Esophagus muscularis mucosa (tissue), 4 donors: ENCODE data around the gene PITRM1. TPM values are rescaled to one million over a fixed set of nuclear protein-coding genes. Genes with fewer than 3 reads are reported as not detected.

Experiments
- DNase-seq: peaks from one replicate; pipeline ENCODE4 v3.0.0-alpha.2; 2017; ENCODE audit errors: extremely low spot score
- H3K27ac ChIP-seq, 4 donors: fragments of 200-600 bp; sonication (generic); replicated peaks in 1 of 4; 1 replicate in 3 of 4; 2 replicates in 1 of 4; pipeline ENCODE4 v1.5.1; 2016 to 2019; ENCODE audit warnings: mild to moderate bottlenecking in 1 of 4
- H3K27me3 ChIP-seq, 4 donors: fragments of 200-600 bp; sonication (generic); one replicate each; pipeline versions ENCODE4 v1.5.1 to v1.6.0; 2016 to 2019
- H3K36me3 ChIP-seq, 4 donors: fragments of 200-600 bp; sonication (generic); one replicate each; pipeline ENCODE4 v1.5.1; 2016 to 2019
- H3K4me1 ChIP-seq, 4 donors: fragments of 200-600 bp; sonication (generic); one replicate each; pipeline ENCODE4 v1.5.1; 2016 to 2019
- H3K4me3 ChIP-seq, 4 donors: fragments of 200-600 bp; sonication (generic); 1 replicate in 2 of 4; 2 replicates in 2 of 4; pipeline ENCODE4 v1.5.1; 2016 to 2019; ENCODE audit warnings: mild to moderate bottlenecking in 4 of 4, moderate library complexity in 1 of 4
- H3K9me3 ChIP-seq, 4 donors: fragments of 200-600 bp; sonication (generic); 1 replicate in 3 of 4; 2 replicates in 1 of 4; pipeline ENCODE4 v1.5.1; 2016 to 2019
- CTCF ChIP-seq, 3 experiments: fragments of 200-600 bp in 2 of 3; fragments of 450-650 bp in 1 of 3; sonication (generic) in 2 of 3; IDR thresholded peaks; one replicate each; pipeline ENCODE4 v1.5.1; 2017 to 2019; ENCODE audit warnings: antibody characterized with exemption in 3 of 3, mild to moderate bottlenecking in 2 of 3, moderate library complexity in 1 of 3
- EP300 ChIP-seq: sonication (generic); formaldehyde crosslinking; IDR thresholded peaks from one replicate; pipeline ENCODE4 v1.6.1; 2017; ENCODE audit warnings: antibody characterized with exemption
- POLR2A ChIP-seq: fragments of 450-650 bp; IDR thresholded peaks from one replicate; pipeline ENCODE4 v1.6.1; 2017; ENCODE audit warnings: antibody characterized with exemption, moderate library complexity, mild to moderate bottlenecking, low read depth
- POLR2AphosphoS5 ChIP-seq, 2 donors: sonication (generic); formaldehyde crosslinking; IDR thresholded peaks; one replicate each; pipeline ENCODE4 v1.6.1; 2017; ENCODE audit warnings: antibody characterized with exemption in 2 of 2
- WGBS: methylation state at CpG from one replicate; pipeline ENCODE4 v1.1.5; 2018; 5-methylcytosine and 5-hydroxymethylcytosine counted together
- intact Hi-C: fragments of 100-400 bp; cut with DNase I; formaldehyde crosslinking; loops from one replicate; pipeline ENCODE4 v1.15.1; 2023
- total RNA-seq, 4 donors: library from RNA; depleted of rRNA; stranded (reverse); fragments of >200 nt; gene quantifications; one replicate each; pipeline versions ENCODE4 v1.1.0 to v1.2.1, GENCODE V29; 2016

Gene PITRM1
- total RNA-seq, 4 donors from 2014 or later, result 75.5 to 103 (median 84.9) TPM

- no peak overlapping the region for H3K4me3 ChIP-seq
- H3K9me3 ChIP-seq, result no peaks in the 10 kb centered on the region
- H3K27me3 ChIP-seq, result peaks cover 0 to 3% (median 0%) of the 10 kb centered on the region in 4 donors
- H3K4me1 ChIP-seq, result peaks cover 10 to 30% (median 23%) of the 10 kb centered on the region in 4 donors
- H3K27ac ChIP-seq, result no peak overlapping the region
- TF ChIP-seq CTCF (IDR thresholded peaks at IDR 0.05) (no peak), POLR2A (no peak), EP300 (no peak), POLR2AphosphoS5 (IDR thresholded peaks at IDR 0.05) (no peak)
- WGBS, result 88% methylated on average over 11 of the region's 11 CpGs
- DNase-seq, result no peak
- intact Hi-C loops, result loop anchor here (5.0 to 10.0 kb wide), 2 partner anchors 1460 to 1572 kb away; no protein-coding TSS in a partner anchor
- no peaks in the 10 kb centered on the region for H3K36me3 ChIP-seq
Observed at GRCh38 chr10:3195286-3195685, 22.7 kb upstream of the PITRM1 start.

GRCh38 chr10:3194871-3195270 is 22.3 kb upstream of the PITRM1 start:
- Histone ChIP-seq H3K4me1 (peaks cover 10 to 30% (median 23%) of the 10 kb centered on the region in 4 donors), H3K27ac (no peak overlapping the region), H3K27me3 (peaks cover 0 to 3% (median 0%) of the 10 kb centered on the region in 4 donors), H3K36me3 (no peaks in the 10 kb centered on the region), H3K9me3 (no peaks in the 10 kb centered on the region), H3K4me3 (no peak overlapping the region)
- intact Hi-C loops, result loop anchor here (5.0 to 10.0 kb wide), 2 partner anchors 1460 to 1572 kb away; no protein-coding TSS in a partner anchor
- TF ChIP-seq CTCF (IDR thresholded peaks at IDR 0.05) (no peak), POLR2AphosphoS5 (IDR thresholded peaks at IDR 0.05) (no peak), POLR2A (no peak), EP300 (no peak)
- DNase-seq, result no peak
- WGBS, result 100% methylated on average over 4 of the region's 4 CpGs

GRCh38 chr10:3193751-3194150 is 21.2 kb upstream of the PITRM1 start:
- H3K4me1 ChIP-seq, result peaks cover 10 to 30% (median 23%) of the 10 kb centered on the region in 4 donors
- 100% methylated on average over 6 of the region's 6 CpGs for WGBS
- no peak for DNase-seq
- no peak for TF ChIP-seq POLR2AphosphoS5 (IDR thresholded peaks at IDR 0.05)
- TF ChIP-seq EP300, result no peak
- no peak for TF ChIP-seq POLR2A
- no peak for TF ChIP-seq CTCF (IDR thresholded peaks at IDR 0.05)
- H3K4me3 ChIP-seq, result no peak overlapping the region
- intact Hi-C loops, result loop anchor here (10.0 kb wide), 1 partner anchor 1461 kb away; no protein-coding TSS in a partner anchor
- H3K27me3 ChIP-seq, result peaks cover 0 to under 1% (median 0%) of the 10 kb centered on the region in 4 donors
- no peaks in the 10 kb centered on the region for H3K36me3 ChIP-seq
- H3K9me3 ChIP-seq, result no peaks in the 10 kb centered on the region
- H3K27ac ChIP-seq, result peak overlapping the region in 1 of 4 donors; percentile 67

- no peaks in the 10 kb centered on the region for H3K9me3 ChIP-seq
- peak overlapping the region; percentile 29 to 67 (median 54) for H3K27ac ChIP-seq
- TF ChIP-seq EP300 (no peak), CTCF (IDR thresholded peaks at IDR 0.05) (peak; percentile 92 to 96 (median 95)), POLR2A (no peak), POLR2AphosphoS5 (IDR thresholded peaks at IDR 0.05) (peak; percentile 24 to 50)
- 21% methylated on average over 19 of the region's 19 CpGs for WGBS
- peaks cover 10 to 29% (median 23%) of the 10 kb centered on the region in 4 donors for H3K4me1 ChIP-seq
- H3K27me3 ChIP-seq, result no peaks in the 10 kb centered on the region
- peak overlapping the region; percentile 47 to 53 (median 48) for H3K4me3 ChIP-seq
- intact Hi-C loops, result loop anchor here (10.0 kb wide), 1 partner anchor 1462 kb away; no protein-coding TSS in a partner anchor
- no peaks in the 10 kb centered on the region for H3K36me3 ChIP-seq
- DNase-seq, result no peak
Observed at GRCh38 chr10:3192856-3193635, 20.5 kb upstream of the PITRM1 start.
